NCI-H1048 (cell line): ENCODE data around the gene MXRA7.
"Not testable (repeated sequence)": the region's sequence is repeated elsewhere in the genome, so short reads cannot be mapped to it uniquely, and the experiment has no call there.

ENCODE experiments used
- DNase-seq: peaks from one replicate; lab custom pipeline; 2025; lab: John Stamatoyannopoulos, UW

MXRA7 gene

DNA sequence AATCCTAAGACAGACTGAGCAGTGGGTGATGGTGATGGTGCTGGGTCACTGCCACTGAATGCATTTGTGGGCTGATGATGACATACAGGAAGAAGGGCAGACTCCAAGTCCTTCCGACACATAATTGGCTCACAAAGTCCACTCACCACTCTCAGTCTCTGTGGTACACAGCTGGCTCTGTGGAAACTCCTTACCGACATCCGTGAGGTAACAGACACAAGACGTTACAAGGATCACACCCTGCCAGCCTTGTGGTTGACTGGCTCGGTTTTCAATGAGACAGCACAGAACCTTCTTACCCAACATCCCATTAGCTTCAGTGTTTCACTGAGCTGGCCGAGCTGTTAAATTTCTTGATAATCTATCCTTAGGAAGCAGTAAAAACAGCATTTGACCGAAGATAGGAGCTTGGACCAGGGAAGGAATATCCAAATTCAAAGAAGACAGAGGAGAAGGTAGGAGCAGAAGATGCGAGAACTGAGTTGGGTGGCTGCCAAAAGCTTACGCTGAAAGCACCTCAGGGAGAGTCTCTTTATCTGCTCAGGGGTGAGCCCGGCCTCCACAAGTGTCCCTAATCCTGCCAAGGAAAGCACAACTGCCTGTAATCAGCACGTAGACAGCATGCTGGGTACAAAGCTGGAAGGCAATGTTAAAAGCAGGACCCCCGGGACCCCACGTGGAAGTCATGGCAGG is 5.5 kb upstream of the MXRA7 start:
- DNase-seq, result no peak

DNA sequence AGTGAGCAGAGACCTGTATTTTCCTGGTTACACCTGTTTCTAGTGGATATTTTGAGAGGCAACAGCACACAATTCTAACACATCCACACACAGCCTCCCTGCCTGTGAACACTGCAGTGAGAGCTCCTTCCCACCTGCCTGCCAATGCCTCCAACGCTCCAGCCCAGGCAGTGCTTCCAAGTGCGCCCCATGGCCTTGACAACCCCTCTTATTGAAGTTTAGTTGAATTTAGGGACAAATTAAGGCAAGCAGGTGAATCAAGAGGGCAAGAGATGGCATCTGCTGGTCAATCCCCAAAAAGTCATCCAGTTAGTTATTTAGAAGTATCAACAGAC is 4.7 kb upstream of the MXRA7 start:
- no peak for DNase-seq

DNA sequence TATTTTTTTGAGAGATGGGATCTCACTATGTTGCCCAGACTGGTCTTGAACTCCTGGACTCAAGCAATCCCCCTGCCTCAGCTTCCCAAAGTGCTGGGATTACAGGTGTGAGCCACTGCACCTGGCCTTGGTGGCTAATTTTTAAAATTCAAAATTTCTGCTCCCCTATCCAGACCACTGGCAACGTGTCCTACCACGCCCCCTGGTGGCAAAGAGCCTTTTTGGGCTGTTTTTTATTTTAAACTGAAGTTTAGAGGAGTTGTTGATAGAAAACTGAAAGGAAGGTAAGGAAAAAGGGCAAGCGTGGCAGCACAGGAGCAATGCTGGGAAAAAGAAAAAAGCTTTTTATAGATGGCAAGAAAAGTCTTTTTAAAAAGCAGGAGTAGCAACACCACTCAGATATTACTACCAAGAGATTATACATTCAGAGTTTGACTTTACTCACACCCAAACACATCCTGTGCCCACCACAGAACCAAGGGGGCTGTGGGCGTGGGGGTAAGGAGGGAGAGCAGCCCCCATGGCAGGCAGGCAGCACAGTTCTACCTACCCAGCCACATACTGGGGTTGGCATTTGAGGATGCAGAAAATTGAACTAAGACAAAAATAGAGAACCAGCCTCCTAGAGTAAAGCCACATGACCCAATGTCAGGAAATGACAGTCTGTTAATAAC is 4.2 kb upstream of the MXRA7 start:
- DNase-seq, result no peak

DNA sequence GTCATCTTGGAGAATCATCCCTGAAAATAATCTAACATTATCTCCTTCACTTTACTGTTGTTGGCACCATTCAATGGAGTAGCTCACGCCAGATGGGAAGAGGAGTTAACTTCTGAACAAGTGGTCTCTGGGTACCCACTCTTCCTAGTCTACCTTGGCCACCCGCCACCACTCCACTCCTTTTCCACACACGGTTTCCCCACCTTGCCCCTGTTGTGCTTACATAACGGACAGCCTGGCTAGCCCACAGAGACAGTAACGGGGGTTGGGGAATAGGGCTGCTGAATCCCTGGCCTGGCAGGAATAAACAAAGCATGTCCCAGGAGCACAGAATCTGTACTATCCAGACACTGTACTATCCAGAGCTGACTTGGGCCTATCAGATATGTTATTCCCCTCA is 3.6 kb upstream of the MXRA7 start:
- DNase-seq, result no peak

DNA sequence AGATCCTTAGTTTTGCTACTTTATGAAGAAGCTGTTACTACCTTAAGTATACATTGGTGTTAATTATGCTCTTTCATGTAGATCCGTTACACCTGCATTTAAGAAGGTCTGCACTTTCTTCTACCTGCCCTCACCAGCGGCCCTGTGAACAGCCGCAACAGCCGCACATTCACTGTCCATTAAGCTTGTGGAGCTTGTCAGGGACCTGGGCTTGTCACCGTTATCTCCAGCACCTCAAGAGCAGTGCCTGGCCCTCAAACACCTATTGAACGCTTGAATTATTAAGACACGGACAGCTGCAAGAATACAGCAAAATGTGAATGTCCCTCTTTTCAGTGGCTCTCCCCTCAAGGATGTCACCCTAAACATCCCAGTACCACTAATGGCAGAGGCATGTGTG is 3.0 kb upstream of the MXRA7 start:
- DNase-seq, result no peak

DNA sequence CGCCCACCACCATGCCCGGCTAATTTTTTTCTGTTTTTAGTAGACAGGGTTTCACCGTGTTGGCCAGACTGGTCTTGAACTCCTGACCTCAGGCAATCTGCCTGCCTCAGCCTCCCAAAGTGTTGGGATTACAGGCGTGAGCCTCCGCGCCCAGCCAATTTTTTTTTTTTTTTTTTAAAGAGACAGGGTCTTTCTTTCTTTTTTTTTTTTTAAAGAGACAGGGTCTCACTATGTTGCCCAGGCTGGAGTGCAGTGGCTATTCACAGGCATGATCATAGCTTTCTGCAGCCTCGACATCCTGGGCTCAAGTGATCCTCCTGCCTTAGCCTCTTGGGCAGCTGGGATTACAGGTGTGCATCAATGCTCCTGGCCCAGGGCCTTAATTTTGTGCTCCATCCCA is 1.6 kb upstream of the MXRA7 start:
- DNase-seq, result not testable (repeated sequence)

DNA sequence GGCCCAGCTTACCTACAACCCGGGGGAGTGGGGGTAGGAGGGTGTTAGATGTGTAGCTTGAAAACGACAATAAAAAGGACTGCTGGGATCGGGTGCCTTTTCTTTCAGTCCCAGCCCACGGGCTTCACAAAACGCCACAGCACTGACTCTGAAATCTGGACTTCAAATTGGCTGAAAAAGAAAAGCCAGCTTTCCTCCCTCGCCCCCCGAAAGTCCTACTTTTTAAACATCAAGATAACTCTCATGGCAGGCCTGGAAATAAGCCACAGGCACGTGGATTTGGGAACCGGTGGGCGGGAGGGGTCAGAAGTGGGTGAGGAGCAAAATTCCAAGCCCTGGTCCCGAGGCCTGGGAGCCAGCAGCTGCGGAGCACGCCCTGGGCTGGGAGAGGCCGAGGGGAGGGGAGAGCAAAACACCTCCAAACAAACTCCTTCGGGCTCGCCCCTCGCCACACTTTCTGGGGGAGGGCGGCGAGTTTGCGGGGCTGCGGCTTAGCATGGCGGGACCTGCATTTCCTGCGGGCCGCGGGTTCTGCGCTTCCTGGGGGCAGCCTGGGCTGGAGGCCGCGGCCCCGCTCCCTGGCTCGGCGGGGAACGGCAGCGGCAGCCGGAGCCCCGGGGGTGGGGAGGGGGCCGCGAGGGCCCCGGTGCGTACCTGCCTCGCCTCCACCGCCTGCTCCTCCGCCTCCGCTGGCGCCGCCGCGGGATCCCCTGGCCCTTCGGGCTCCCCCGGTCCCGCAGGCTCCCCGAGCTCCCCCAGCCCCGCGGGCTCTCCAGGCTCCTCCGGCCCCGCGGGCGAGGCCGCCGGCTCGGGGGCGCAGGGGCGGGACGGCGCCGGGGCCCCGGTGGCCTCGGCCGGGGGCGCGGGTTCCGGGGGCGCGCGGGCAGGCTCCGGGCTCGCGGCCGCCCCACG is 558 bp downstream of the MXRA7 start:
- not testable (repeated sequence) for DNase-seq

DNA sequence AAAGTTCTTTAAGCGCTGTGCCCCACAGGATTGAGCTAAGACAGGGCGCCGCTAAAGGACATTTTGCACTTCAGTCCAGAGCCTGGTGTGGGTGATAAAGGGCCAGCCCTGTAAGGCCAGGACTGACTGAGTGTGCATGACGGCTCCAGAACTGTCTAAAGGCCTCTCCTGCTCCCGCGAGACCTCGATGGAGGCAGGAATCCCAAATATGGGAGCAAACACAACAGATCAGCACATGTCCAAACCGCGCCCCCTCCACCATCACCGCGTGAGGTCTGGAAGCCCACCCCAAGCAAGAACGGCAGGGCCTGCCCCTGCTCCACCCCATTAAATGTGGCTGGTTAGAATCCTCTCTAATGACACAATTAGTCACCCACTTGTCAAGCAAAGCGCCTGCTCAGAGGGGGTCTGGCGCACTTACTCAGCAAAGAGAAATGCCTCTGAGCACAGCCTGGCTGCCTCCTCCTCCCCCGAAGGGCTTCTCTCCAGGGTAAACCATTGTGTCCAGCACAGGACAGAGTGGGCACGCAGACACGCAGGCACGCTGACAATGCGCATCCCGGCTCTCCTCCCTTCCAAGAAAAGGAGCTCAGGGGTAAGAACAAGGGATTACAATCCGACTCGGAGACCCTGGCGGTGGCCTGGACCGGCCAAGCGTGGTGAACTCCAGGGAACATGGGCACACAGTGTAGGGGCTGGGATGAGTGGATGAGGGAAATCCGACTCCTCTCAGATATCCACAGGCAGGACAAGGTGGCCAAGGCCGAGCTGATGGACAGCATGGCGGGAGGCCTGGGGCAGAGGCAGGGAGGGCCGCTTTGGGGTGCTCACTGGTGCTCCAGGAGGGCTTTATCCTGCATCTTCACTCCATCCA is 1.5 kb downstream of the MXRA7 start:
- no peak for DNase-seq

DNA sequence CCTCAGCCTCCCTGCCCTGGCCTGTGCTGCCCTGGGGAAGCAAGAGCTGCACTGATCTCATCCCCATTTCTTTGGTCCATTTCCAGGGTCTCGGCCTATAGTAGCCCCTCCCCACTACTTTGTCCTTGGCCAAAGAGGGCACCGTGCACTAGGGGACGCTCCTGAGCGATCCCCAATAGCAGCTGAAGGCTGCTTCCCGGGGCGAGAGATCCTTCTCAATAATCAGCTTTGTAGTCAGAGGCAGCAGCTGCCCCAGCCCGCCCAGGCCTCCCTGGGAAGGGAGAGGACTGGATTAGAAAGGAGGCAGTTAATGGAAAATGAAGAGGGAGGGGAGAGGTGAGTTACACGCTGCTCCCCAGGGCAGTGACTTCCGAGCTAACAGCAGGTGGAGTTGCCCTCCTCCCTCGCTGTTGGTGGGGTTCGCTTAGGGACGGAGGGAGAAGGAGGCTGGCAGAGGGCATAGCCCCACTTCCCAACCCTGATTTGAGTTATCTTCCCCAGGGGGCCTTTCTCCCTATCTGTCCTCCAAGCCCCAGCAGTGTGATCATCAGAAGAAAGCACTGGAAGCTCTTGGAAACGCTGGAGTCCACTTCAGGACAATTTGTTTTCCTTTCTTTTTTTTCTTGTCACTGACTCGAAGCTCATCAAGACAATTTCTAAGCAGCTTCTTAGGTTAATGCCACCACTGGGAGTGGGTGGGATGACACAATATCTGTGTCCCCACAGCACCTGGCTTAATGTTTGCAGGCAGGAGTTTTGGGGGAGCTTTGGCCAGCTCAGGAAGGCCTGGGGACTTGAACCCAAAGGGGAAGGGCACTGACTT is 2.6 kb downstream of the MXRA7 start:
- no peak for DNase-seq

DNA sequence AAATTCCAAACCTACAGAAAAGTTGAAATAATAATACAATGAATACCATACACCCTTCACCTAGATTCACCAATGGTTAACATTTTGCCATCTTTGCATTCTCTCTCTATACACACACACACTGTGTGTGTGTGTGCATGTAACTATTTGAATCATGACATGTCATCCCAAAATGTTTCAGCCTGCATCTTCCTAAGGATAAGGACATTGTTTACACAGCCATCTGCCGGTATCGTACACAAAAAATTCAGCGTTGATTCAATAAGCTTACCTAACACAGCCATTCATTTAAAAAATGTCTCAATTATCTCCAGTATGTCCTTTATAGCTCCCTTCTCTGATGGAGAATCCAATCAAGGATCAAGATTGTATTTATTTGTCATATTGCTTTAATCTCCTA is 3.9 kb downstream of the MXRA7 start:
- DNase-seq, result no peak

DNA sequence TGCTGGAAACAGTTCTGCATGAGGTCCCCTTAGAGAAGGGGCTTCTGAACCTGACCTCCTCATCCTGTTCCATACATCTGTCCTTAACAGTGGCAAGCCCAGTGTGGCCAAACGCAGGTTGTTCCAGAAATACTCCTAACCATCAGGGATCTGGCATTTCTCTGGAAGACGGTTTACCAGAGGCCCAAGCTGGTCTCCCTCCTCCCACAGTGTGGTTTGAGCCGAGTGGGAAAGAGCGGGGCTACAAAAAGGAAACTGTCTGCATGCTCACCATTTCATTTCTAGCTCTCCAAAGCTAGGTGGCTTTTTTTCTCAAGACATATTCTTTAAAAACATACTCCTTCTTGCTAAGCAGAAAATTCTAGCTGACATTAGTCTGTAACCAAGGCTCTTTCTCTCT is 6.0 kb downstream of the MXRA7 start:
- DNase-seq, result no peak

DNA sequence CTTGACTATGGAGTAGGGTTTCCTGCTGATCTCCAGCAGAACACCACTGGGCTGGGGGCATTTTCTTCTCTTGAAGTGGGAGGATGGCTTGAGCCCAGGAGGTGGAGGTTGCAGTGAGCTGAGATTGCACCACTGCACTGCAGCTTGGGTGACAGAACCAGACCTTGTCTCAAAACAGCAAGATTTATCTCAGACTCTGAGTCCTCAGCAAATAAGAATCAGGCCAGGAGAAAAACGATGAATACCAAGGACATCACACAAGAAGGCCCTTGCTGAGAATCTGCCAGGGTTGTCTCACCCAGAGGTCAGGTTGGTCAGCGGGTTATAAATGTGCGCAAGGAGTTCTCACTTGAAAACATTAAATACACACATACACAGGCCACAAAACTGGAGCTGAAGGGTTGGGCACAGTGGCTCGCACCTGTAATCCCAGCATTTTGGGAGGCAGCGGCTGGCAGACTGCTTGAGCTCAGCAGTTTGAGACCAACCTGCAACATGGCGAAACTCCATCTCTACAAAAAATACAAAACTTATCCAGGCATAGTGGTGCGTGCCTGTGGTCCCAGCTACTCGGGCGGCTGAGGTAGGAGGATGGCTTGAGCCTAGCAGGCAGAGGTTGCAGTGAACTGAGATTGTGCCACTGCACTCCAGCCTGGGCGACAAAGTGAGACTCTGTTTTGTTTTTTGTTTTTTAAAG is 7.7 kb downstream of the MXRA7 start:
- no peak for DNase-seq

DNA sequence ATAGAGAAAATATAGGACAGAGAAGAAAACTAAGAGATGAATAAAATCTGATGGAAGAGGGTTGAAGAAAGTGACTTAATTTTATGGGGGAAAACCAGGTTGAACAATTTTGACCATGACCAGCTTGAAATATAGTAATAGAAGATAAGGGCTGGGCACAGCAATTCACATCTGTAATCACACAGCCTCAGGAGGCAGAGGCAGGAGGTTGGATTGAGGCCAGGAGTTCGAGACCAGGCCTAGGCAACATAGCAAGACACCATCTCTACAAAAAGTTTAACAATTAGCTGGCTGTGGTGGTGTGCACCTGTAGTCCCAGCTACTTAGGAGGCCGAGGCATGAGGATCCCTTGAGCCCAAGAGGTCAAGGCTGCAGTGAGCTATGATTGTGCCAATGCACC is 8.7 kb downstream of the MXRA7 start:
- DNase-seq, result no peak

DNA sequence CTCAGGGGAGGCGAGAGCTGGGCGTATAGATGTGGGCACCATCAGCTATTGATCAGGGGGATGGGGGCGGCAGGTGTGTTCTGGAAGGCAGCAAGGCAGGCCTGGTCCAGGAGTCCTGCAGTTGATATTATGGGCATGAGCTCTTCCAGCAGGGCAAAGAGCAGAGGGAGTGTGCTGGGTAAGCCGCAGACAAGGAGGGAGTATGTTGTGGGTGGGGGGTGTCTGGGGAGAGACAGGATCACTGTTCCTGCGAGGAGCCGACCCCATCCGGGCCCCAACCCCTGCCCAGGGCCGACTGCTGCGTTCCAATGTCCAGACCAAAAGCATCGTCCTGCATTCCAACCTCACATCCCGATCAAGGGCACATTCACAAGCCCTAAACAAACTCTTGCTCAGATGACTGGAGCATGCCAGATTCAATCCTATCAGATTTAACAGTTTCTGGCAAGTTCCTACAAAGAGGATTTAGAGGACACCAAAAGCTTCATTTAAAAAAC is 9.2 kb downstream of the MXRA7 start:
- no peak for DNase-seq

DNA sequence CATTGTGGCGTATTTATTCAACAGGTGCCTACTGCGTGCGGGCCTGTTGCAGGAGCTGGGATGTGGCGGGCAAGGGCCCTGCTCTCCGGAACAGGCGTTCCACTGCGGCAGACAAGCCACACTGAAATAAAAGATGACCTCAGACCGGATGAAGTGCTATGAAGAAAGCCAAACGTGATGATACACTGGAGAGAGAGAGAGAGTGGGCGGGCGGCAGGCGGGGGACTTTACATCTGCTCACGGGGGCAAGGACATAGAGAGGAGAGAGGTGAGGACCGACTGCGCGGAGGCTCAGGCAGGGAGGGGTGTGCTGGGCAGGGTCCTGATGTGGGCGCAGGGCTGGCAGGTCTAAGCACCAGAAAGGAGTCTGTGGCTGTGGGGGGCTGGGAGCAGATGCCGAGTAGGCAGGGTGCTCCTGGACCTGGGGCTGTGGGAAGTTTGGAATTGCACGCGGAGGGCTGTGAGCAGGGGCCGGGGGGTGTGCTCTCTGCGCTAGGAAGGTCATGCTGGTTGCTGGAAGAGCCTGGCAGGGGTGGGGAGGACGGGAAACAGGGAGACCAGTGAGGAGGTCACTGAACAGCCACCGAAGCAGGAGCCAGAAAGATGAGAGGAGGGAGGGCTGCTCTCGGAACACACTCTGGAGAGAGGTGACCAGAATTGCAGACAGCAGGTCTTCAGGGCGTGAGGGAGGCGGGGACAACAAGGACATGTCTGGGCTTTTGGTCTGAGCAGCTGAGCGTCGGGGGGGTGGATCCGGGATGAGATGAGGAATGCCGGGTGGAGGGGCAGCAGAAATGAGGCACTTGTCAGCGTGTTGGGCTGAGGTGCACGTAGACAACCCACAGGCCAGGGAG is 9.9 kb downstream of the MXRA7 start:
- DNase-seq, result no peak

DNA sequence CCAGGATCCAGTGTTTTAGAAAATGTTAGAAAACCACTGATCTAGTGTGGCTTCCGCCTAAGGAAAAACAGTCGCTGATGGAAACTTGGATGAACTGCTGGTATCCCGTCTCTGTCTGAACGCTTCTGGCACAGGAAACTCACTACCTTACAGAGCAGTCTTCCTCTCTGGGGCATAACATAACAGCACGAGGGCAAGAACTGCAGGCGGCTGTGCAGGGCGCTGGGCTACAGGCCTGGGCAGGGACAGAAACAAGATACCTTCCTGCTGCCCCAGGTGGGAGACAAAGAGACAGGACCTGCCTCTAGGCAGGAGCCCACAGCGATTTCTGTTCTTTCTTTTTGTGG is 10.5 kb downstream of the MXRA7 start:
- no peak for DNase-seq

DNA sequence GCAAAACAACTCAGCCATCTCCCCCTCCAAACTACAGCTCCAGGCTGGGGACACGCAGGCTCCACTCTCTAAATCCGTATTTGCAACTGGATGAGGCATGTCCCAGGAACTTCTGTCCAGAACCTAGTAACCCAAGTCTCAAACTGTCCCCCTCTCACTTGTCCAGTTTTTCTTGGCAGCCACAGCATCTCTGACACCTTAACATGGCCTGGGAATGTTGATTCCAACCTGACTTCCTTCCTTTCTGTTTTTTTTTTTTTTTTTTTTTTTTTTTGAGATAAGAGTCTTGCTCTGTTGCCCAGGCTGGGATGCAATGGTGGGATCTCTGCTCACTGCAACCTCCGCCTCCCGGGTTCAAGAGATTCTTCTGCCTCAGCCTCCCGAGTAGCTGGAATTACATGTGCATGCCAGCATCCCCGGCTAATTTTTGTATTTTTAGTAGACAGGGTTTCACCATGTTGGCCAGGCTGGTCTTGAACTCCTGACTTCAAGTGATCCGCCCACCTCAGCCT is 12.2 kb downstream of the MXRA7 start:
- DNase-seq, result not testable (repeated sequence)

DNA sequence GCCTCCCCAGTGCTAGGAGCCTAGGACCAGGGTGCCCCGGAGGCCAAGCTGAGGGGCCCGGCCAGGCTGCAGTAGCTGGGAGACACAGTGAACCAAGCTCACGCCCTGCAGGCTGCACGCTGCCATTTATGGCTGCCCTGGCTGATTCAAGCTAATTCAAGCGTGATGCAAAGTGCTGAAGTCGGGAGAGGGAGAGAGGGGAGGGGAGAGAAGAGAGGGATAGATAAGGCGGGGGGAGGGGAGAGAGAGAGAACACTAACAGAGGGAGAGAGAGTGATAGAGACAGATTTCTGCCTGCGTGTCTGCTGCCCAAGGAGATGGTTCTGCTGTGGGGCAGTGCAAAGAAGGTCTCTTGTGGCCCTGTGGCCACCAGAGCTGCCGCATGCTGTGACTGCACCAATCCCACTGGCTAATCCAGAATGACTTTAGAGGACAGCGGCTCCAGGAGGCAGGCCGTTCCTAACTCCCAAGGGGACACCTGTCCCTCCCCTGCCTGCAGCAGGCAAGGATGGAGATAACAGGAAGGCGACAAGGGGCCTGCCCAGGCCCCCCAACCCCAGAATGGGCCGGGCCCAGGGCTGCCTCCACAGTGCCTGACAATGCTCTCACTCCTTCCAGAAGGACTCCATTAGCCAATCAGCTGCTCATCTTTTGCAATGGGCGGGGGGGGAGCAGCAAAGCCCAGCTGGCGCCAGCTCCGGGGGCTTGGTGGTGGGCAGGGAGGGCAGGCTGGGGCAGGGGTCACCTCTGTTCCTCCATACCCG is 12.9 kb downstream of the MXRA7 start:
- no peak for DNase-seq
